CD4-positive, alpha-beta T cell (primary cell): ENCODE results near the gene CPE. TPM values are rescaled to one million over a fixed set of nuclear protein-coding genes. Genes with fewer than 3 reads are reported as not detected.

Experiments used
- ATAC-seq: fragments of 200-7000 bp; cut with Tn5 transposase; one replicate; pipeline ENCODE4 v1.10.0; 2022; ENCODE audit warnings: mild to moderate bottlenecking; ENCODE audit not compliant: poor library complexity
- CTCF ChIA-PET: fragments of 350-600 bp; sonication (Branson Sonifier 250); formaldehyde crosslinking; loops from one replicate; lab custom pipeline; 2021; ENCODE audit warnings: antibody characterized with exemption, inconsistent platforms; lab: Charles Lee
- POLR2A ChIA-PET: fragments of 350-600 bp; sonication (Branson Sonifier 250); formaldehyde crosslinking; loops from one replicate; lab custom pipeline; 2021; ENCODE audit warnings: antibody characterized with exemption, inconsistent platforms; lab: Charles Lee
- DNase-seq, 14 experiments: peaks; one replicate each; pipeline ENCODE4 v3.0.0-alpha.2; 2013 to 2020; ENCODE audit warnings: mixed read lengths in 2 of 14
- H3K27ac ChIP-seq, 2 donors: one replicate each; pipeline versions ENCODE4 v1.5.1 to v1.7.0; 2013; ENCODE audit warnings: low read length in 2 of 2, low read depth in 1 of 2, mild to moderate bottlenecking in 1 of 2
- H3K27me3 ChIP-seq, 2 experiments: 1 replicate in 1 of 2; 2 replicates in 1 of 2; pipeline versions ENCODE4 v1.6.1 to v1.7.0; 2013; ENCODE audit warnings: low read length in 2 of 2, control low read depth in 1 of 2, mild to moderate bottlenecking in 1 of 2, moderate library complexity in 1 of 2; ENCODE audit not compliant: insufficient read depth in 2 of 2, control insufficient read depth in 1 of 2
- H3K36me3 ChIP-seq: one replicate; pipeline ENCODE4 v1.6.1; 2013; ENCODE audit warnings: low read length, control low read depth; ENCODE audit not compliant: insufficient read depth
- H3K4me1 ChIP-seq: one replicate; pipeline ENCODE4 v1.6.1; 2013; ENCODE audit warnings: low read length, control low read depth; ENCODE audit not compliant: insufficient read depth
- H3K4me3 ChIP-seq: one replicate; pipeline ENCODE4 v1.5.1; 2013; ENCODE audit warnings: mild to moderate bottlenecking, low read length, moderate library complexity
- H3K9me3 ChIP-seq, 2 experiments: 1 replicate in 1 of 2; 2 replicates in 1 of 2; pipeline versions ENCODE4 v1.6.1 to v1.7.0; 2013; ENCODE audit warnings: low read length in 2 of 2, mild to moderate bottlenecking in 2 of 2, control low read depth in 1 of 2, moderate library complexity in 1 of 2; ENCODE audit not compliant: control insufficient read depth in 1 of 2, insufficient read depth in 1 of 2
- H3K27ac Mint-ChIP-seq: one replicate; pipeline ENCODE4 v1.8.0; 2020; ENCODE audit warnings: mixed read lengths
- H3K27me3 Mint-ChIP-seq: one replicate; pipeline ENCODE4 v1.8.0; 2021; ENCODE audit warnings: mixed read lengths
- H3K36me3 Mint-ChIP-seq: one replicate; pipeline ENCODE4 v1.8.0; 2021; ENCODE audit warnings: low read depth, mixed read lengths
- H3K4me1 Mint-ChIP-seq: one replicate; pipeline ENCODE4 v1.8.0; 2021; ENCODE audit warnings: low read depth, mixed read lengths
- H3K4me3 Mint-ChIP-seq: one replicate; pipeline ENCODE4 v1.8.0; 2020; ENCODE audit warnings: mild to moderate bottlenecking, mixed read lengths
- H3K9me3 Mint-ChIP-seq: one replicate; pipeline ENCODE4 v1.8.0; 2020; ENCODE audit warnings: mixed read lengths
- intact Hi-C, 2 experiments: fragments of 100-400 bp; cut with DNase I in 1 of 2; cut with micrococcal nuclease in 1 of 2; formaldehyde crosslinking; loops; one replicate each; pipeline versions ENCODE4 v1.15.1 to v1.9.0; 2023 to 2025; cut with DNase I, micrococcal nuclease
- total RNA-seq, 174 experiments: library from RNA in 2 of 174; stranded (reverse) in 2 of 174; gene quantifications; one replicate each; pipeline ENCODE4 v1.2.3 and lab custom pipeline; 2021 to 2026
- TF ChIP-seq, protein P1 (sequence below): fragments of 200-600 bp; IDR thresholded peaks from one replicate; pipeline ENCODE4 v1.8.0; 2022; ENCODE audit warnings: antibody characterized with exemption, mild to moderate bottlenecking

Gene CPE
- total RNA-seq, 2 experiments from 2014 or later = not detected

DNA sequence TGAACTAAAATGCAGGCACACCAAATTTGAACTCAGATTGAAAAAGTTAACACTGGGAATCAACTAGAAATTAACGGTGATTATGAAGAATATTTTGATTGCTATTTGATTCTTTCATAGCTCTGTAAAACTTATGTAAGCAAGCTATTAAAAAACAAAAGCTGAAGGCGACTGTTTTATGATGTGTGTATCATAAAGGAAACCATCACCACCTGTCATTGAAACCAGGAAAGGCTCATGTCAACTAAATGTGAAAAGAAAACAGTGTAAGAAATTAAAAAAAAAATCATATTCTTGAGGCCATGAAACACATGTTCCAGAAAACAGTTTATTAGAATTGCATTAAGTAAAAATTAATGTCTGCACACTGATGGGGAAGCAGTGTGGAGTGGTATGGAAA lies 24.2 kb downstream of the CPE start:
- ATAC-seq (no peak), DNase-seq (no peak)
- H3K36me3 ChIP-seq = no peaks in the 10 kb centered on the region
- no peak overlapping the region for H3K4me3 ChIP-seq
- intact Hi-C loops = no loop called here
- CTCF ChIA-PET = no interaction called here
- Mint-ChIP-seq H3K27me3 (peaks cover 6% of the 10 kb centered on the region), H3K9me3 (no peaks in the 10 kb centered on the region), H3K27ac (no peak overlapping the region), H3K4me3 (no peak overlapping the region), H3K4me1 (no peaks in the 10 kb centered on the region), H3K36me3 (no peaks in the 10 kb centered on the region)
- no peak overlapping the region for H3K27ac ChIP-seq
- POLR2A ChIA-PET = no interaction called here
- H3K27me3 ChIP-seq = no peaks in the 10 kb centered on the region
- TF ChIP-seq, protein P1, sequence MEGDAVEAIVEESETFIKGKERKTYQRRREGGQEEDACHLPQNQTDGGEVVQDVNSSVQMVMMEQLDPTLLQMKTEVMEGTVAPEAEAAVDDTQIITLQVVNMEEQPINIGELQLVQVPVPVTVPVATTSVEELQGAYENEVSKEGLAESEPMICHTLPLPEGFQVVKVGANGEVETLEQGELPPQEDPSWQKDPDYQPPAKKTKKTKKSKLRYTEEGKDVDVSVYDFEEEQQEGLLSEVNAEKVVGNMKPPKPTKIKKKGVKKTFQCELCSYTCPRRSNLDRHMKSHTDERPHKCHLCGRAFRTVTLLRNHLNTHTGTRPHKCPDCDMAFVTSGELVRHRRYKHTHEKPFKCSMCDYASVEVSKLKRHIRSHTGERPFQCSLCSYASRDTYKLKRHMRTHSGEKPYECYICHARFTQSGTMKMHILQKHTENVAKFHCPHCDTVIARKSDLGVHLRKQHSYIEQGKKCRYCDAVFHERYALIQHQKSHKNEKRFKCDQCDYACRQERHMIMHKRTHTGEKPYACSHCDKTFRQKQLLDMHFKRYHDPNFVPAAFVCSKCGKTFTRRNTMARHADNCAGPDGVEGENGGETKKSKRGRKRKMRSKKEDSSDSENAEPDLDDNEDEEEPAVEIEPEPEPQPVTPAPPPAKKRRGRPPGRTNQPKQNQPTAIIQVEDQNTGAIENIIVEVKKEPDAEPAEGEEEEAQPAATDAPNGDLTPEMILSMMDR = no peak
- H3K9me3 ChIP-seq = no peaks in the 10 kb centered on the region
- H3K4me1 ChIP-seq = no peaks in the 10 kb centered on the region

DNA sequence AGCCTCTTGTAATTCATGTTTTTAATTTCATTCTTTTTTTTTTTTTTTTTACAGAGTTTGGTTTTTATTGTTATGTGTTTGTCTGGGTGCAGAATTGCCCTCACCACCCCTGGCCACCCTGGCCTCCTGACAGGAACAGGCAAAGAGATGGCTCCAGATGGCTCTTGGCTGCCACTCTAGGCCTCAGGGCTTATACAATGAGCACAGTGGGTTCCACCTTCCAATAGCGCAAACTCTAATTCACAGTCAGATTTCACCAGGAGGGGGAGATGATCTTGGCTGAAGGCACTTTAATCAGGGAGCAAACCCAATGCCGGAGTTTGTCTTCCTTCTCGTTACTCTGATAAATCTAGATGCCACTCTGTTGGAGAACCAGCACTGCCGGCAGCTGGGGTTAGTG lies 24.8 kb downstream of the CPE start:
- Mint-ChIP-seq H3K27ac (no peak overlapping the region), H3K4me1 (no peaks in the 10 kb centered on the region), H3K9me3 (no peaks in the 10 kb centered on the region), H3K27me3 (peaks cover 6% of the 10 kb centered on the region), H3K36me3 (no peaks in the 10 kb centered on the region), H3K4me3 (no peak overlapping the region)
- no peak for ATAC-seq
- no peaks in the 10 kb centered on the region for H3K4me1 ChIP-seq
- H3K36me3 ChIP-seq = no peaks in the 10 kb centered on the region
- ChIA-PET CTCF (no interaction called here), POLR2A (no interaction called here)
- no peaks in the 10 kb centered on the region for H3K9me3 ChIP-seq
- TF ChIP-seq, protein P1 = no peak
- H3K27me3 ChIP-seq = no peaks in the 10 kb centered on the region
- H3K4me3 ChIP-seq = no peak overlapping the region
- no peak overlapping the region for H3K27ac ChIP-seq
- intact Hi-C loops = no loop called here
- no peak for DNase-seq

DNA sequence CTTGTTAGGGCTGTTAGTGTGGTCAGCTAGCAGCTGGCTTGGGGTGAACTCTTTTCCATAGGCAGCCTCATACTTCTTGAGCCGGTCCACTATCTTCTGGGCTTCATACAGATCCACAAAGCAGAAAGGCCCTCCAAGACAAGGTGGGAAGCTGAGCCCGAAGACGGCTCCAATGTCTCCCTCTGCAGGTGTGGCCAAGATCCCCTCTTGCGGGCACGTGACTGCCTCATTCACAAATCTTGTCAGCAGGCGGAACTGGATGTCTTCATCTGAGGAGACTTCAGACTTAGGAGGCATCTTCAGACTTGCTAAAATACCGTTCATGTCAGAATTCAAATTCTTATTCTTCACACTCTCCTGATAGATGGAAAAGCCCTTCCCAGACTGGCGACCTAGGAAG lies 25.3 kb downstream of the CPE start:
- ChIA-PET POLR2A (no interaction called here), CTCF (no interaction called here)
- ATAC-seq = no peak
- H3K4me1 Mint-ChIP-seq = no peaks in the 10 kb centered on the region
- no peak for DNase-seq
- H3K27ac Mint-ChIP-seq = no peak overlapping the region
- TF ChIP-seq, protein P1 = no peak
- intact Hi-C loops = no loop called here
- H3K27ac ChIP-seq = no peak overlapping the region
- H3K9me3 ChIP-seq = no peaks in the 10 kb centered on the region
- H3K4me1 ChIP-seq = no peaks in the 10 kb centered on the region
- H3K27me3 ChIP-seq = peaks cover 0 to 3% of the 10 kb centered on the region in 2 experiments
- no peak overlapping the region for H3K4me3 Mint-ChIP-seq
- H3K36me3 Mint-ChIP-seq = no peaks in the 10 kb centered on the region
- no peak overlapping the region for H3K4me3 ChIP-seq
- H3K36me3 ChIP-seq = no peaks in the 10 kb centered on the region
- H3K27me3 Mint-ChIP-seq = peaks cover 6% of the 10 kb centered on the region
- H3K9me3 Mint-ChIP-seq = no peaks in the 10 kb centered on the region
